ENCODE data around the gene CDIP1. TPM values are rescaled to one million over a fixed set of nuclear protein-coding genes. Genes with fewer than 3 reads are reported as not detected.

The CDIP1 gene
- total RNA-seq, 1 donor from 2014 or later, result 32.2 TPM

GRCh38 chr16:4488499-4488967 is 50.0 kb downstream of the CDIP1 start:
- Mint-ChIP-seq H3K27me3 (ENCODE audit: low read depth) (no peaks in the 10 kb centered on the region), H3K9me3 (no peaks in the 10 kb centered on the region), H3K4me3 (no peak overlapping the region), H3K4me1 (peaks cover 4% of the 10 kb centered on the region), H3K36me3 (ENCODE audit: low read depth) (no peaks in the 10 kb centered on the region), H3K27ac (ENCODE audit: unreplicated experiment) (peak overlapping the region; percentile 85)
- no peak for DNase-seq (ENCODE audit: low read depth, low spot score)
- TF ChIP-seq, protein P1, sequence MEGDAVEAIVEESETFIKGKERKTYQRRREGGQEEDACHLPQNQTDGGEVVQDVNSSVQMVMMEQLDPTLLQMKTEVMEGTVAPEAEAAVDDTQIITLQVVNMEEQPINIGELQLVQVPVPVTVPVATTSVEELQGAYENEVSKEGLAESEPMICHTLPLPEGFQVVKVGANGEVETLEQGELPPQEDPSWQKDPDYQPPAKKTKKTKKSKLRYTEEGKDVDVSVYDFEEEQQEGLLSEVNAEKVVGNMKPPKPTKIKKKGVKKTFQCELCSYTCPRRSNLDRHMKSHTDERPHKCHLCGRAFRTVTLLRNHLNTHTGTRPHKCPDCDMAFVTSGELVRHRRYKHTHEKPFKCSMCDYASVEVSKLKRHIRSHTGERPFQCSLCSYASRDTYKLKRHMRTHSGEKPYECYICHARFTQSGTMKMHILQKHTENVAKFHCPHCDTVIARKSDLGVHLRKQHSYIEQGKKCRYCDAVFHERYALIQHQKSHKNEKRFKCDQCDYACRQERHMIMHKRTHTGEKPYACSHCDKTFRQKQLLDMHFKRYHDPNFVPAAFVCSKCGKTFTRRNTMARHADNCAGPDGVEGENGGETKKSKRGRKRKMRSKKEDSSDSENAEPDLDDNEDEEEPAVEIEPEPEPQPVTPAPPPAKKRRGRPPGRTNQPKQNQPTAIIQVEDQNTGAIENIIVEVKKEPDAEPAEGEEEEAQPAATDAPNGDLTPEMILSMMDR (conservative IDR thresholded peaks at IDR 0.05), result no peak

- no peak overlapping the region for H3K4me3 Mint-ChIP-seq
- TF ChIP-seq, protein P1 (conservative IDR thresholded peaks at IDR 0.05), result no peak
- H3K27me3 Mint-ChIP-seq (ENCODE audit: low read depth), result no peaks in the 10 kb centered on the region
- H3K9me3 Mint-ChIP-seq, result no peaks in the 10 kb centered on the region
- H3K36me3 Mint-ChIP-seq (ENCODE audit: low read depth), result no peaks in the 10 kb centered on the region
- no peak for DNase-seq (ENCODE audit: low read depth, low spot score)
- peaks cover 8% of the 10 kb centered on the region for H3K4me1 Mint-ChIP-seq
- H3K27ac Mint-ChIP-seq (ENCODE audit: unreplicated experiment), result peak overlapping the region; percentile 85
Observed at GRCh38 chr16:4487955-4488498, 50.5 kb downstream of the CDIP1 start.

- TF ChIP-seq, protein P1 (conservative IDR thresholded peaks at IDR 0.05), result no peak
- no peaks in the 10 kb centered on the region for H3K36me3 Mint-ChIP-seq (ENCODE audit: low read depth)
Observed at GRCh38 chr16:4486126-4486893, 52.3 kb downstream of the CDIP1 start.

DNA sequence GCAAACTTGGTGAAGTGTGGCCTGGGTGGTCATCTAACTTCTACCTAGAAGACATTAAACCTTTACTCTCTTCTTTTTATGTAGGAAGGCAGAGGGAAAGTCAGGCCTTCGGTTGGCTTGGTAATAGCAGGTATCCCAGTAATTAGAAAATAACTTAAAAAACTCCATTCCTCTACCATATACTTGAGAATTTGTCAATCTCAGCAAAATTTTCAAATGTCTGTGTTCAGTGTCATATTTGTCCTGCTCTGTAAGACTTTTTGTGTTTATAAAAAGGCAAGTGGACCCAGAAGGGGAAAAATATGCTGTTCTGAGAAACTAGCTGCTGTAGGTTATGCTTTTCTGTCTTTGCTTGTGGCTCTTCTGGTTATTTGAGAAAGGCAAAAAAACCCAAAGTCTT is 56.6 kb downstream of the CDIP1 start:
- peak overlapping the region; percentile 21 for H3K4me3 Mint-ChIP-seq
- H3K27ac Mint-ChIP-seq (ENCODE audit: unreplicated experiment), result no peak overlapping the region
- H3K27me3 Mint-ChIP-seq (ENCODE audit: low read depth), result no peaks in the 10 kb centered on the region
- DNase-seq (ENCODE audit: low read depth, low spot score), result no peak
- TF ChIP-seq, protein P1 (conservative IDR thresholded peaks at IDR 0.05), result no peak
- no peaks in the 10 kb centered on the region for H3K36me3 Mint-ChIP-seq (ENCODE audit: low read depth)
- no peaks in the 10 kb centered on the region for H3K9me3 Mint-ChIP-seq
- H3K4me1 Mint-ChIP-seq, result peaks cover 23% of the 10 kb centered on the region

More at GRCh38 chr16:4486126-4486893, 52.3 kb downstream of the CDIP1 start:
- H3K27me3 Mint-ChIP-seq (ENCODE audit: low read depth), result no peaks in the 10 kb centered on the region
- peaks cover 16% of the 10 kb centered on the region for H3K4me1 Mint-ChIP-seq
- no peak for DNase-seq (ENCODE audit: low read depth, low spot score)
- H3K4me3 Mint-ChIP-seq, result no peak overlapping the region
- no peak overlapping the region for H3K27ac Mint-ChIP-seq (ENCODE audit: unreplicated experiment)
- no peaks in the 10 kb centered on the region for H3K9me3 Mint-ChIP-seq

- TF ChIP-seq, protein P1 (conservative IDR thresholded peaks at IDR 0.05), result no peak
- no peaks in the 10 kb centered on the region for H3K9me3 Mint-ChIP-seq
- no peaks in the 10 kb centered on the region for H3K27me3 Mint-ChIP-seq (ENCODE audit: low read depth)
- no peak for DNase-seq (ENCODE audit: low read depth, low spot score)
- H3K36me3 Mint-ChIP-seq (ENCODE audit: low read depth), result no peaks in the 10 kb centered on the region
- H3K4me1 Mint-ChIP-seq, result peaks cover 25% of the 10 kb centered on the region
- H3K27ac Mint-ChIP-seq (ENCODE audit: unreplicated experiment), result no peak overlapping the region
- H3K4me3 Mint-ChIP-seq, result no peak overlapping the region
Observed at GRCh38 chr16:4481526-4481925, 57.0 kb downstream of the CDIP1 start.
